ENCODE results near the gene SMYD3. TPM values are rescaled to one million over a fixed set of nuclear protein-coding genes. Genes with fewer than 3 reads are reported as not detected.

Gene SMYD3
- 28.0 and 62.3 TPM in 2 replicates for total RNA-seq

DNA sequence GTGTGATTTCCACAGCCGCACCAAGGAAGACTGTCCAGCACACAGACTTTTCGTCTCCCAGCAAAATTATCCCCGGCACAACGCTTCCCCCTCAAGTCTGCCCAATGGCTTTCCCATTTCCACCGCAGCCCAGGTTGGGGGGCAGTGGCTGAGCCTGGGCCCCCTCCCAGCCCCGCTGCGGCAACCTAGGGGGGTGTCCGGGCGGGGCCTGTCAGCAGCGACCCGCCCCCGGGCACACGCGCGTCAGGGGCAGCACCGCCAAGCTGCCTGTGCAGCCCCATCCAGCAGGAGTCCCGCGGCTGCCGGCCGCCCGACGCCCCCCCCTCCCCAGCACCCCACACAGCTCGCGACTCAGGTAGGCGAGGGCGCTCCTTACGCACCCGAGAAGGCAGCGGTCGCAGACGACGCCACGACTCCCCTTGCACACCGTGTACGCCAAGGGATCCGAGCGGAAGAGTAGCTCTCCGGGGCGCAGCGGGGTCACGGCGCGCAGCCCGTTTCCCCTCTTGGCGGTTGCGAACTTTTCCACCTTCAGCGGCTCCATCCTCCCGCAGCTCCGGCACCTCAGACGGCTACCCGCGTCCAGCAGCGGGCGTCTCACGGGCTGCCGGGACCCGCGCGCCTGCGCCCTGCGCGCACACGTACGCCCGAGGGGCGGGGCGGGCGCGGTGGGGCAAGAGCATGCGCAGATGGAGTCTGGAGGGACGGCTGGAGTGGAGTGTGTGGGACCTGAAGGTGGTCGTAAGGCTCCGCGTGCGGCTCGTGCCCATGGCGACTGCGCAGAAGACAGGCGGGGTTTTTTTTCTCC is at the start of gene SMYD3:
Gene SMYD3 (minus strand): TSS at position 606 of the 808 bp plus-strand sequence.

Other genes starting within 250 kb of the SMYD3 start
- gene TFB2M, start 59.0 kb upstream of the SMYD3 start, total RNA-seq = 15.2 and 19.7 TPM in 2 replicates
- gene CNST, start 59.2 kb upstream of the SMYD3 start, total RNA-seq = 32.8 and 34.1 TPM in 2 replicates
- 47.7 and 53.3 TPM in 2 replicates for gene SCCPDH, start 217.1 kb upstream of the SMYD3 start, total RNA-seq

Data from regular cardiac myocyte (primary cell).